Astrocyte (in vitro differentiated cells and primary cell): ENCODE results near the gene CEP128.

Experiments
- EZH2 ChIP-seq: IDR thresholded peaks from 2 replicates; pipeline ENCODE4 v1.6.1; 2012; ENCODE audit warnings: mild to moderate bottlenecking, low read length, inconsistent platforms; ENCODE audit not compliant: insufficient read depth
- TF ChIP-seq, protein P1 (sequence below): IDR thresholded peaks from 2 replicates; pipeline ENCODE4 v1.5.1; 2011; ENCODE audit warnings: low read depth, mild to moderate bottlenecking, inconsistent platforms, low read length, moderate library complexity; ENCODE audit not compliant: insufficient read depth

DNA sequence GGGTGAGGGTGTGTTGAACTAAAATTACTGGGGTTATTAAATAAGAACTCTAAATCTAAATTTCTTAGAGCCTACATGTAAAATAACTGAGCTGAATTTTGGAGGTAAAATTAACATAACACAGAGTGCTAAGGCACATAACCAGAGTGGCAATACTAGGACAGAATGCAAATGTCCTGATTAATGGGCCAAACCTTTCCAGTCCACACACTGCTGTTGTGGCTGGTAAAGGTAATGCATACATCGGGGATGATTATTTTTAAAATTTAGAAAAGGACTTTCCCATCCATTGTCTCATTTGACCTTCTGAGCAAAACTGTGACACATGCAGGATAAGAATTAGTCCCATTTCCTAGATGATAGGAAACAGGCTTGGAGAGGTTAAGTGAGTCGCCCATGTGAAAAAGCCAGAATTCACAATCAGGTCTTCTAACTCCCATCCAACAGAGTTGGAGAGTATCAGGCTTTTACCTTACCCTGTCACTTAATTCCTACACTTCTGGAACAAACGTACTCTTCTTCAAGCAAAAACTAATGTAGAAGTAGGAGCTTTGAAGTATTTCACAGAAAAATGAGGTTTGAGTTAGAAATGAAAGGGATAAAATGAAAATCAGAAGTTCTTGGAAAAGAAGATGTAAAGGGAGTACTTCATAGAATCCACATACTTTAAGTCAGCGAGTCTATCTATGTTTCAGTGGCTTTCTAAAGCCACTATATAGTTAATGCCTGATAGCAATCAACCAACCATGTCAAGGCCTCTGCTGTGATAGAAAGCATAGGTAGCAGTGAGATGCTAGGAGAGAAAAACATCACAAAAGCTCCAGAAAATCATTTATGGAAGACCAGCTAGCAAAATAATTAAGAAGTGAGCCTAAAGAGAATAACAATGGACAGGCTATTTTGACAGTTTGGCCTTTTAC is 395.3 kb downstream of the CEP128 start:
- TF ChIP-seq, protein P1, sequence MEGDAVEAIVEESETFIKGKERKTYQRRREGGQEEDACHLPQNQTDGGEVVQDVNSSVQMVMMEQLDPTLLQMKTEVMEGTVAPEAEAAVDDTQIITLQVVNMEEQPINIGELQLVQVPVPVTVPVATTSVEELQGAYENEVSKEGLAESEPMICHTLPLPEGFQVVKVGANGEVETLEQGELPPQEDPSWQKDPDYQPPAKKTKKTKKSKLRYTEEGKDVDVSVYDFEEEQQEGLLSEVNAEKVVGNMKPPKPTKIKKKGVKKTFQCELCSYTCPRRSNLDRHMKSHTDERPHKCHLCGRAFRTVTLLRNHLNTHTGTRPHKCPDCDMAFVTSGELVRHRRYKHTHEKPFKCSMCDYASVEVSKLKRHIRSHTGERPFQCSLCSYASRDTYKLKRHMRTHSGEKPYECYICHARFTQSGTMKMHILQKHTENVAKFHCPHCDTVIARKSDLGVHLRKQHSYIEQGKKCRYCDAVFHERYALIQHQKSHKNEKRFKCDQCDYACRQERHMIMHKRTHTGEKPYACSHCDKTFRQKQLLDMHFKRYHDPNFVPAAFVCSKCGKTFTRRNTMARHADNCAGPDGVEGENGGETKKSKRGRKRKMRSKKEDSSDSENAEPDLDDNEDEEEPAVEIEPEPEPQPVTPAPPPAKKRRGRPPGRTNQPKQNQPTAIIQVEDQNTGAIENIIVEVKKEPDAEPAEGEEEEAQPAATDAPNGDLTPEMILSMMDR: no peak
- TF ChIP-seq EZH2: no peak
